Brain microvascular endothelial cell (primary cell): ENCODE results near the gene HPD.

Experiments used
- DNase-seq: peaks from one replicate; pipeline ENCODE4 v3.0.0-alpha.2; 2020
- H3K27ac ChIP-seq: fragments of 250-450 bp; sonication (Bioruptor Pico); 2 replicates; pipeline ENCODE4 v1.5.1; 2020; ENCODE audit warnings: mild to moderate bottlenecking, moderate library complexity
- H3K27me3 ChIP-seq: fragments of 250-450 bp; sonication (Bioruptor Pico); replicated peaks from 2 replicates; pipeline ENCODE4 v1.5.1; 2020; ENCODE audit warnings: mild to moderate bottlenecking
- H3K36me3 ChIP-seq: fragments of 250-450 bp; sonication (Bioruptor Pico); replicated peaks from 2 replicates; pipeline ENCODE4 v1.5.1; 2020; ENCODE audit warnings: mild to moderate bottlenecking
- H3K4me3 ChIP-seq: 2 replicates; pipeline ENCODE4 v1.5.1; 2011; ENCODE audit warnings: low read depth, mild to moderate bottlenecking, control low read depth, low read length, moderate library complexity
- in situ Hi-C: cut with HindIII; loops from 2 replicates; pipeline ENCODE4 v1.10.0; 2017; ENCODE audit warnings: low sequenced_read_pairs, low pct_ligation_motif_present
- TF ChIP-seq, protein P1 (sequence below): IDR thresholded peaks from 2 replicates; pipeline ENCODE4 v1.5.1; 2011; ENCODE audit warnings: low read depth, mild to moderate bottlenecking, moderate library complexity, low read length, control low read depth, inconsistent platforms; ENCODE audit errors: missing control alignments

The HPD gene

GRCh38 chr12:121812320-121812871, 46.3 kb downstream of the HPD start:
- Histone ChIP-seq H3K36me3 (peaks cover 73% of the 10 kb centered on the region), H3K27me3 (no peaks in the 10 kb centered on the region), H3K4me3 (peak overlapping the region; percentile 65), H3K27ac (no peak overlapping the region)
- TF ChIP-seq, protein P1, sequence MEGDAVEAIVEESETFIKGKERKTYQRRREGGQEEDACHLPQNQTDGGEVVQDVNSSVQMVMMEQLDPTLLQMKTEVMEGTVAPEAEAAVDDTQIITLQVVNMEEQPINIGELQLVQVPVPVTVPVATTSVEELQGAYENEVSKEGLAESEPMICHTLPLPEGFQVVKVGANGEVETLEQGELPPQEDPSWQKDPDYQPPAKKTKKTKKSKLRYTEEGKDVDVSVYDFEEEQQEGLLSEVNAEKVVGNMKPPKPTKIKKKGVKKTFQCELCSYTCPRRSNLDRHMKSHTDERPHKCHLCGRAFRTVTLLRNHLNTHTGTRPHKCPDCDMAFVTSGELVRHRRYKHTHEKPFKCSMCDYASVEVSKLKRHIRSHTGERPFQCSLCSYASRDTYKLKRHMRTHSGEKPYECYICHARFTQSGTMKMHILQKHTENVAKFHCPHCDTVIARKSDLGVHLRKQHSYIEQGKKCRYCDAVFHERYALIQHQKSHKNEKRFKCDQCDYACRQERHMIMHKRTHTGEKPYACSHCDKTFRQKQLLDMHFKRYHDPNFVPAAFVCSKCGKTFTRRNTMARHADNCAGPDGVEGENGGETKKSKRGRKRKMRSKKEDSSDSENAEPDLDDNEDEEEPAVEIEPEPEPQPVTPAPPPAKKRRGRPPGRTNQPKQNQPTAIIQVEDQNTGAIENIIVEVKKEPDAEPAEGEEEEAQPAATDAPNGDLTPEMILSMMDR: no peak
- in situ Hi-C loops: no loop called here
- peak; percentile 56 for DNase-seq

DNA sequence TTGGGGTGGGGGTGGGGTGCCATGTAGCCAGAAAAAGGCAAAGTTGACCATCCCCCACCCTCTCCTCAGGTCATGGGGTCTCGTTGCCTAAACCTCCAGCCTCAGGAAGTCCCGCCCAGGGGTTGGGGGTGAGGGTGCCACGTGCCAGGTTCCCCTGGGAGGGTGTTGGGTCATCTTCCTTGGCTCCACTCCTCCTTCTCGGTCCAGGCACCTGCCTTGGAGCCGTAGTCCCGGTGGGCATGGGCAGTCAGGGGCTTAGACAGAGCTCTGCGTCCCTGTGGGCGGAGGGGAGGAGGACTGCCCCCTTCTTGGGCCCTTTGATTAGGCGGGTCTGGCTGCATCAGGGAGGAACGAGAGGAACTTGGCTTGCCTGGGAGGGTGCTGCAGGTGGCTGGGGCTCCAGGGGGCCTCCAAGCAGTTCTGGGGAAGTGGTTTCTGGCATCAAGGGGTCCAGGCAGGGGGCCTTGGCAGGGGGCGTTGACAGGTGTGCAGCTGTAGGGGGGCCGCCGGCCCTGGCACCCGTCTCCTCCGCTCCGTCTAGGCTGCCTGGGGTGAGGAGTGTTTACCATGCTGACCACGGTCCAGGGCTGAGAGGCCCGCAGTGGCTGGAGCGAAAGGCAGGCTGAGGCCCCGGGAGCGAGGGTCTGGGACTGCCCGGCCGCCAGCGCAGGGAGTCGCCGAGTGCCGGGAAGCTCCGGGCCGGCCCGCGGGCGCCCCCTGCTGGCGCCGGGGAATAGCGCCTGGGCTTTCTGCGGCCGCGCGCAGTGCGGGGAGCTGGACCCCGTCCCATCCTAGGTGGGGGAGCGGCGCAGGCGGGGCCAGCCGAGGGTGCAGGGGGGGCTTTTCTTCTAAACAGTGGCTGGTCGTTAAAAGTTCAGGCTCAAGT, 47.0 kb downstream of the HPD start:
- Histone ChIP-seq H3K27me3 (no peaks in the 10 kb centered on the region), H3K36me3 (peaks cover 66% of the 10 kb centered on the region)

GRCh38 chr12:121810833-121811433, 47.7 kb downstream of the HPD start:
- no peaks in the 10 kb centered on the region for H3K27me3 ChIP-seq
- no peak for DNase-seq
- H3K36me3 ChIP-seq: peaks cover 61% of the 10 kb centered on the region
- TF ChIP-seq, protein P1: no peak
- in situ Hi-C loops: no loop called here
- peak overlapping the region; percentile 65 for H3K4me3 ChIP-seq
- no peak overlapping the region for H3K27ac ChIP-seq

More for the DNA sequence above, 47.0 kb downstream of the HPD start:
- in situ Hi-C loops: no loop called here
- peak overlapping the region; percentile 2 for H3K27ac ChIP-seq
- TF ChIP-seq, protein P1: peak; percentile 52
- peak overlapping the region; percentile 65 for H3K4me3 ChIP-seq
- DNase-seq: peak; percentile 29

DNA sequence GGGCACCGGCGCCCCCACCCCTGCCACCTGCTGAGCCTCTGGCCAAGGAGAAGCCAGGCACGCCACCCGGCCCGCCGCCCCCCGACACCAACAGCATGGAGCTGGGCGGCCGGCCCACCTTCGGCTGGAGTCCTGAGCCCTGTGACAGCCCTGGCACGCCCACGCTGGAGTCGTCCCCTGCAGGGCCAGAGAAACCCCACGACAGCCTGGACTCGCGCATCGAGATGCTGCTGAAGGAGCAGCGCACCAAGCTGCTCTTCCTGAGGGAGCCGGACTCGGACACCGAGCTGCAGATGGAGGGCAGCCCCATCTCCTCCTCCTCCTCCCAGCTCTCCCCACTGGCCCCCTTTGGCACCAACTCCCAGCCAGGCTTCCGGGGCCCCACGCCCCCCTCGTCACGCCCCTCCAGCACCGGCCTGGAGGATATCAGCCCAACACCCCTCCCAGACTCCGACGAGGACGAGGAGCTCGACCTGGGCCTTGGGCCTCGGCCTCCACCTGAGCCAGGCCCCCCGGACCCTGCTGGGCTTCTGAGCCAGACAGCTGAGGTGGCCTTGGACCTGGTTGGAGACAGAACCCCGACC, 48.3 kb downstream of the HPD start:
- Histone ChIP-seq H3K27ac (no peak overlapping the region), H3K27me3 (no peaks in the 10 kb centered on the region), H3K4me3 (no peak overlapping the region), H3K36me3 (peaks cover 59% of the 10 kb centered on the region)
- in situ Hi-C loops: no loop called here
- TF ChIP-seq, protein P1: no peak
- DNase-seq: no peak

- H3K27ac ChIP-seq: no peak overlapping the region
- in situ Hi-C loops: no loop called here
- H3K36me3 ChIP-seq: peaks cover 52% of the 10 kb centered on the region
- no peaks in the 10 kb centered on the region for H3K27me3 ChIP-seq
- no peak overlapping the region for H3K4me3 ChIP-seq
- TF ChIP-seq, protein P1: no peak
- DNase-seq: no peak
Measured at GRCh38 chr12:121809712-121810116, 48.9 kb downstream of the HPD start.
